Amniotic stem cell (primary cell): ENCODE measurements around the gene LGALS12.

ENCODE experiments used
- DNase-seq: peaks from one replicate; lab custom pipeline; 2025; lab: John Stamatoyannopoulos, UW

The LGALS12 gene

DNA sequence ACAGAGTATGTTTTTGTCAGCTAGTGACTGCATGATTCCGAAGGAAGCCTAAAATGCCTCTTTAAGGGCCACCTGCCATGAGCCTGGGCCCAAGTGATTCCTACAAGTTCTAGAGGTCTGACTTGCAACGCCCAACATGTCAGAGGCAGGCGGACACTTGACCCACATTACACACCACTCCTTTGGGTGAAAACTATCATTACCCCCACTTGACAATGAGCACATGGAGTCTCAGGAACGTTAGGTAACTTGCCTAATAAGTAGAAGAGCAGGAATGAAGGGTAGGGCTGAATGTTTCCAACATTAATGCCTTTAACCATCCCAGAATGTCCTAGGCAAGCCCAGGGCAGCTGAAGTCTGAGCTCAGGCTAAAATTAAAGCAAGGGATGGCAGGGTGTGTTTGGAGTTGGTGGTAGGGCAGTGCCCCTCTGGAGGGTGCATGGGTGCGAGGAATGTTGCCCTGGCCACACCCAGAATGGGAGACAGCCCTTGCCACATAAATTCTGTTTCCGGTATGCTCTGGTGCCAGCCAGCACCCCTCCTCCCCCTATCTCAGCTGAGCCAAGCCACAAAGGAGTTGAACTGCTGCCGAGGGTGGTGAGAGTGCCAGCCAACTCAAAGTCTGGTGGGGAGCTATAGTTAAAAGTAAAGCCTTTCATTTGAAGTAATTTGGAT lies 54.8 kb downstream of the LGALS12 start:
- DNase-seq: no peak

DNA sequence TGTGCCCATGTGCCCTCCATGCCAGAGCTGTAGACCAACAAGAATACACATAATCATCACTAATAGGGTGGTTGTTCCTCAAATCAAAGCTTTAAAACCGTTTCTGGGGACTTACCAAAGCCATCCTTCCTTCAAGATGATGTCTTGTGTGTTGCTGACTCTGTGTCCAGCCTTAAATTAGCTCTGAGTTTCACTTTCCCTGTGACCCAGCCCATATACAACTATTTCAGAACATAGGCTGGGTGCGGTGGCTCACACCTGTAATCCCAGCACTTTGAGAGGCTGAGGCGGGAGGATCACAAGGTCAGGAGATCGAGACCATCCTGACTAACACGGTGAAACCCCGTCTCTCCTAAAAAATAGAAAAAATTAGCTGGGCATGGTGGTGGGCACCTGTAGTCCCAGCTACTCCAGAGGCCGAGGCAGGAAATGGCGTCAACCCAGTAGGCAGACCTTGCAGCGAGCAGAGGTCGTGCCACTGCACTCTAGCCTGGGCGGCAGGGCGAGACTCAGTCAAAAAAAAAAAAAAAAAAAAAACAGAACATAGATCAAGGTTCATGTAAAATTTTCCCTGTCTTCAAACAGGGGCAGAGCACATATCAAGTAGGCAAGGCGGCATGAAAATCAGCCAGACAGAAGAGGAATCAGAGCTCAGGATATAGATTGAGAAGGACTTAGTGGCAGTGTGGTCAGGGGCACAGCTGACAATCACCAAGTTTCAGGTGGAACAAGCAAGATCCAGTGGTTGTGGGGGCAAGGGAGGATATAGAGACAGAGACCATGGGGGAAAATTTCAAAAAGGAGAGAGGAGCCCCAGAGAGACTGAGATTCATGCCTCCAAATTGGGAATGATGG lies 57.5 kb downstream of the LGALS12 start, which contains the start of gene PLAAT2:
TSS of gene PLAAT2 (minus strand) at position 179 of the 855 bp plus-strand sequence. CDS start at position 124, 55 bp downstream.
- no peak for DNase-seq

DNA sequence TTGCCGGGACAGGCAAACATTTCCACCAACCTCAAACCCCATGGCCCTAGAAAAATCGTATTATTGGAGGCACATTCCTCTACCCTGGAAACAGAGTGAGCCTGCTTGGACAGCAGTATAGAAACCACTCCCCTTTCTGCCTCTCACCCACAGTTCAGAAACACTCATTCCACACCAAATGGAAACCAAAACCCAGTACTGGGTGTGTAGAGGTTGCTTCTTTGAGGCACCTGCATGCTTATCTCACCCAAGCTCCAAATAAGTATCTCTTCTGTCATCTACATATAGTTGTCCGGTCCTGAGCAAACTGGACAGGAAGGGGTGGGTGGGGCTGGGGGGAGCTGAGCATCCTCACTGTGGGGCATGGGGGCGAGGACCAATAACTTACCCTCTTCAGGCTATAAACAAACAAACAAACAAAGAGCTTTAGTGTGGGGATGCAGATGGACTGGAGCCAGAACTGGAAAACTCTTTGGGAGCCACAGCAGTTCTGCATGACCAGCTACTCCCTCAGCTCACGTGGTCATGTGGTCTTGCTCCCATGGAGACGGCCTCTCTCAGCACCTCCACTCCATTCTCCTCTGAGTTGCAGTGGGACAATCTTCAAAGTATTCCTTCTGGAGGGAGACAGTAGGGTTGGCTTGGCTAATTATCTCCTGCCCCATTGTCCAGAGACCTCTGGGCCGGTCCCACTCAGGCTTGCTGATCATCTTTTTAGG lies 58.3 kb downstream of the LGALS12 start:
- no peak for DNase-seq

DNA sequence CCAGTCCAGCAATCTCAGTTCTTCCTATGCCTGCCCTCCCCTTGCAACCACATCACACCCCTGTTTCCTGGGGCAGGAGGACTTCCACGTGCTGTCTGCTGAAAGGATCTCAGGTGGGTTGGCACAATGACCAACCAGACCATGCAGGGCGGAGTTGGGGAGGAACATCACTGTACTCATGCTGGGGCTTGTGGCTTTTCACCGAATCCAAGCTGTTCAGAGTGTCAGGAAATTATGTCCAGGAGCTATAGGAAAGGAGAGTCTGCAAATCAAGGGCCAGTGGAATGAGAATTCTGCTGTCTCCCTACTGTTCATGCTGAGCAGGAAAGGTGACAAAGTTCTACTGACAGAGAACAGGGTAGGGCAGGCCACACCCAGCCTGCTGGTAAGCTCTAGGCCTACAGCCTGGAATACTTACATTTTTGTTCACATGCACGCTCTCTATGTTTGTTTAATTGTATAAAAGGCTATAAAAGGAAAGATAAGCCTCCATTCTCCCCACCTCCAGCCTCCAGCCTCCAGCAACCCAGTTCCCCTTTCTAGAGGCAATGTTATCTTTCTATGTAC lies 59.0 kb downstream of the LGALS12 start:
- no peak for DNase-seq
